Germinal center (tissue), 1 donor: ENCODE results near the gene RBMS2.
A peak's percentile ranks its signal among the peaks of the same experiment; 100 is the strongest.
"Not testable (repeated sequence)": the region's sequence is repeated elsewhere in the genome, so short reads cannot be mapped to it uniquely, and the experiment has no call there.

ENCODE experiments used
- DNase-seq: peaks from one replicate; pipeline ENCODE4 v3.0.0; 2012; ENCODE audit warnings: mixed read lengths, low spot score

The RBMS2 gene

GRCh38 chr12:56517854-56518253 lies 3.8 kb upstream of the RBMS2 start:
- no peak for DNase-seq

- no peak for DNase-seq
Measured at GRCh38 chr12:56518570-56518969, 3.0 kb upstream of the RBMS2 start.

GRCh38 chr12:56520048-56520447 lies 1.6 kb upstream of the RBMS2 start:
- DNase-seq: no peak

DNA sequence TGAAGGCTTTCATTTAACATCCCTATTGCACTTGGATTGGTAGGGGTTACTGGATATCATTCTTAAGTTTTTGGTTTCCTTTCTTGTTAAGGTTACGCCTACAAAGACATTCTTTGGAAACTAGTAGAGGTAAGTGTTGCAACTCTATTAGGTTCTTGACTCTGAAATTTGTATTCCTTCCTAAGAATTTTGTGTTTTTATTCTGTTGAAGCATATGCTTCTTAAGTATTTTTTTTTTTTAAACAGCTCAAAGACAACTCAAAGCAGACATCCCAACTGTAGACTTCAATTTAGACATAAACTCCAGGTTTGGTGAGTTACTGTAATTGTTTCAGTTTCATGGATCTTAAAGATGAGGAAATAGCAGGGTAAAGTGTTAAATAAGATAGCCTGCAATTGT lies 1.1 kb upstream of the RBMS2 start:
- DNase-seq: no peak

- DNase-seq: no peak
Measured at GRCh38 chr12:56521209-56521589, 421 bp upstream of the RBMS2 start.

DNA sequence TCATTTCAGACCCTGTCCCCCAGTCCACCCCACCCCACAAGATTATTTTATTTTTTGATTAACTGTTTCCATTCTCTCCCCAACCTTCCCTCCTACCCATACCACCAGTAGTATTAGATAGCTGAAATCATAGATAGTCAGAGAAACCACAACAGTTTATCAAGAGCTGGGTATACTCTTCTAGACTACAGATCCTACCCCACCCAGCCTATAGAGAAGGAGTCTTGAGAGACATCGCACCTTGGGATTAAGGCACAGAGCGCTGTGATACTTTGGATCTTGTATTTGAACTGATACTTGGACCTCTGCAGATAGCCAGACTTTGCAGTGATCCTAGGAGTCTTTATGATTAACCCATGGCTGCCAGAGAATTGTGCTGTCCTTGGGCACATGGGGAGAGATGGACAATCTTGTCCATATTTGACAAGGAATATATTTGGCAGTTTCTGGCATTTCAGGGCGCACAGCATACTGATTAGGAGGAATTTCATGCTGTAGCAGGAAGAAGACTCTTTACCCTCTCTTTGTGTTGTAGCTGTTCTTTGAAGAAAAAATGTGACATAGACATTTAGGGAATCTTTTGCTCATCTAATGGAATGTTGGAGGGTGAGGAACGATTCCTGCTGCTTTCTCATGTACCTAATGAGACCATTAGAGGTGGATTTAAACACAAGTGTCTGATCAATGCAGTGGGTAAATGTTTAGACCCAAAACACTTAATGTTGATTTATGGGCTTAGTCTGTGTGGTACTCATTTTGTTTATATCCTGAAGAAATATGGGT lies 982 bp downstream of the RBMS2 start:
- DNase-seq: no peak

GRCh38 chr12:56528846-56529245 lies 7.2 kb downstream of the RBMS2 start:
- DNase-seq: no peak

DNA sequence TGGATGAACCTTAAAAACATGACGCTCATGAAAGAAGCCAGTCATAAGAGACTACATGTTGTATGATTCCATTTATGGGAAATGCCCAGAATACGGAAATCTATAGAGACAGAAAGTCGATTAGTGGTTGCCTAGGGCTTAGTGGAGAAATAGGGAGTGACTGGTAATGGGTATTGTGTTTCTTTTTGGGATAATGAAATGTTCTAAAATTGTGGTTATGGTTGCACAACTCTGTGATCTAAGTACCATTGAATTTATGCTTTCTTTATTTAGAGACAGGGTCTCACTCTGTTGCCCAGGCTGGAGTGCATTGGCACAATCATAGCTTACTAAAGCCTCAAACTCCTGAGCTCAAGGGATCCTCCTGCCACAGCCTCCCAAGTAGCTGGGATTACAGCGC lies 8.0 kb downstream of the RBMS2 start:
- no peak for DNase-seq

DNA sequence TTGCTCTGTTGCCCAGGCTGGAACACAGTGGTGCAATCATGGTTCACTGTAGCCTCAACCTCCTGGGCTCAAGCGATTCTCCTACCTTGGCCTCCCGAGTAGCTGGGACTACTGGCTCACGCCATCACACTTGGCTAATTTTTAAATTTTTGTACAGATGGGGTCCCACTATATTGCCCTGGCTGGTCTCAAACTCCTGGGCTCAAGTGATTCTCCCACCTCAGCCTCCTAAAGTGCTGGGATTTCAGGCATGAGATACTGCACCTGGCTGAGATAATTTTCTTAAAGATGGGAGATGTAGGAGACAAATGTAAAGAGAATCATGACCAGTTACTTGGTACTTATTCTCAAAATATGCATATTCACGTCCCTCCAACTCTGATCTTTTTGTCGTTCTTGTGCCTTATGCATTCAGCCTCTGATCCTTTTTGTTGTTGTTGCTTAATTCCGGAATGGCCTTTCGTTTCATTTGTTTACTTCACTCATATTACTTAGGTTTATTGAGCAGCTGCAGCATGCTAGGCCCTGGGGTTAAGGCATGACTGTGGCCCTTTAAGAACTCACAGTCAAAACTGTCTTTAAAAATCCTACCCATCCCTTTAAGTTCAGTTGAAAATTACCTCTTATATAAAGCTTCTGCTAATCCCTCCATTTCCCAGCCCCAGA lies 8.9 kb downstream of the RBMS2 start:
- DNase-seq: no peak

DNA sequence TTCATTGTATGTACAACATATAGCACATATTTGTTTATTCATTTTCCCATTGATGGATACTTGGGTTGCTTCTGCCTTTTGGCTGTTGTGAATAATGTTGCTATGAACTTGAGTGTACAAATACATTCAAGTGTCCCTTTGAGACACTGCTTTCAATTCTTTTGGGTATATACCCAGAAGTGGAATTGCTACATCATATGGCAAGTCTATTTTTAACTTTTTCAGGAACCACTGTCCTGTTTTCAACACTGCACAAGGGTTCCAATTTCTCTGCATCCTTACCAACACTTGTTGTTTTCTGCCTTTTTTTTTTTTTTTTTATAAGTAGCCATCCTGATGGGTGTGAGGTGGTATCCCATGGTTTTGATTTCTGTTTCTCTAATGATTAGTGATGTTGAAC lies 15.9 kb downstream of the RBMS2 start:
- DNase-seq: no peak

- DNase-seq: no peak
Measured at GRCh38 chr12:56541631-56542030, 20.0 kb downstream of the RBMS2 start.

DNA sequence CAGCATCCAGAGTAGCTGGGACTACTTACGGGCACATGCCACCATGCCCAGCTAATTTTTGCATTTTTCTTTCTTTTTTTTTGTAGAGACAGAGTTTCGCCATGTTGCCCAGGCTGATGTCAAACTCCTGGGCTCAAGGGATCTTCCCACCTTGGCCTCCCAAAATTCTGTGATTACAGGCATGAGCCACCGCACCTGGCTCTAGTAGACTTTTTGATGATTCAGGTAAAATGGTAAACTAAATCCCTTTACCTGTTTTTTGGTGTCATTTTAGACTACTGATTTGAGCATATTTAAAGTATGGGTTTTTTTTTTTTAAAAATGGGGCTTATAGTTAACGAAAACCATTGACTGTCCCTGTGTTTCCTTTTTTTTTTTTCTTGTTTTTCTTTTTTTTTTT lies 20.5 kb downstream of the RBMS2 start:
- DNase-seq: no peak

DNA sequence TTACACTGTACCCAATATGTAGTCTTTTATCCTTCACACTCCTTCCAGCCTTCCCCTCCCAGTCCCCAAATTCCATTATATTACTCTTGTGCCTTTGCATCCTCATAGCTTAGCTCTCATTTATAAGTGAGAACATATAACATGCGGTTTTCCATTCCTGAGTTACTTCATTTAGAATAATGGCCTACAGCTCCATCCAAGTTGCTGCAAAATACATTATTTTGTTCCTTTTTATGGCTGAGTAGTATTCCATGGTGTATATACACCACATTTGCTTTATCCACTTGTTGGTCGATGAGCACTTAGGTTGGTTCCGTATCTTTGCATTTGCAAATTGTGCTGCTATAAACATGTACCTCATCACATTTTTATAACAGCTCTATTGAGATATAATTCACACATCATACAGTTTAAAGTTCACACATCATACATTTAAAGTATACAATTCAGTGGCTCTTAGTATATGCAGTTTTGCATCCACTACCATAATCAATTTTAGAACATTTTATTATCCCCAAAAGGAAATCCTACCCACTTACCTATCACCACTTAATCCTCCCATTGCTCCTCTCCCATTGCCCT lies 23.5 kb downstream of the RBMS2 start:
- no peak for DNase-seq

GRCh38 chr12:56546680-56547079 lies 25.1 kb downstream of the RBMS2 start:
- DNase-seq: no peak

GRCh38 chr12:56551070-56551469 lies 29.4 kb downstream of the RBMS2 start:
- DNase-seq: no peak

GRCh38 chr12:56565510-56566101 lies 44.0 kb downstream of the RBMS2 start:
- DNase-seq: peak; percentile 20

DNA sequence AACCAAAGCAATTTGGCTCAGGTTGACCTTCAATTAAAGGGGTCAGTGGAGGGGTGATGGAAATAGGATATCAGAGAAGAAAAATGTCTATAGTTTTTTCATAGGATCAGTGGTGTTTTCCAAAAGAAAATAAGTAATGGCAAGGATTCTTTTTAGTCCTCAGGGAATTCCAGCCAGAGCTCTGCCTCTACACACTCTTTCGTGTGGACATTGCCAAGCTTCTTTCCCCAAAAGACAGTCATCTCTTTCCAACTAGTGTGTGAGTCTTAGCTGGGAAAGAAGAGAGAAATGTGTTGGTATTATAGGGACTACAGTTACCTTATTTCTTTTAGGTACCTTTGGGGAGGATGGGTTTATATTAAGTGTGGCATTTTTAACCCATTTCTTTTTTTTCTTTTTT lies 46.5 kb downstream of the RBMS2 start:
- no peak for DNase-seq

DNA sequence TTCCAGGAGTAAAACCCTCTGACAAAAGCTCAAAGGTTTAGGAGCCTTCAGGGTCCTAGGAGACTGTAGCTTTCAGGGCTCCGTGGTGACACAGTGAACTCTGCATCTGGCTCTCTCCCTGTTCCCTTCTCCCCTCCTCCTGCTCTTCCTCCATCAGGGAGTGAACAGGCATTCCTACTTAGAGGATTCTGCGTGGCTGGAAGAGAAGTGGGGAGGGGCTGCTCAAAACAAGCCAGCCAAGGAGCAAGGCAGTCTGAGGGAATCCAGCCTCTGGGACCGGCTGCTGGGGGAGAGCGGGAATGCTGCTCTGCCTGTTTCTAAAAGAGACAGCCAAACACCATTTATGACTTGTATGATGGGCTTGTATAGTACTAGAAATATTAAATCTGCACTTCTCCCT lies 49.5 kb downstream of the RBMS2 start:
- no peak for DNase-seq

GRCh38 chr12:56572288-56572687 lies 50.7 kb downstream of the RBMS2 start:
- no peak for DNase-seq

GRCh38 chr12:56574210-56574609 lies 52.6 kb downstream of the RBMS2 start:
- no peak for DNase-seq

- not testable (repeated sequence) for DNase-seq
Measured at GRCh38 chr12:56577248-56577647, 55.6 kb downstream of the RBMS2 start.

DNA sequence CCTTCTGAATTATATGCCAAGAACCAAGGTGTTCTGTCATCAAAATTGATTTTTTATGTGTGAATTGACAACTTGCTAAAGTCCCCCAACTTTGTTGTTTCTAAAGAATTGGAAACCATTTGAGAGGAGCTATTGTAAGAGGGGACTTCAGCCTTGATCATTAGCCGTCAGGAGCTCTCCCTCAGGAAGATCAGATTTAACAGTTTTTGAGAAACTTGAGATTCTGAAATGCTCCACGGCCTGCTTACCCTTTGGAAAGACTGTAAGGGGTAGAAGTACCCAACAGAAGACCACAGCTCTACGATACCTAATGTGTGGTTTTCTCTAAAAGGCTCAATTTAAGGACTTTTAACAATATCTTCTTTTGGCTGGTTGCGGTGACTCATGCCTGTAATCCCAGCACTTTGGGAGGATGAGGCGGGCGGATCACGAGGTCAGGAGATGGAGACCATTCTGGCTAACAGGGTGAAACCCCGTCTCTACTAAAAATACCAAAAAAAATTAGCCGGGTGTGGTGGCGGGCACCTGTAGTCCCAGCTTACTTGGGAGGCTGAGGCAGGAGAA lies 57.4 kb downstream of the RBMS2 start:
- DNase-seq: no peak
